Neural crest cell (in vitro differentiated cells): ENCODE results near the gene KRT6B. TPM values are rescaled to one million over a fixed set of nuclear protein-coding genes. Genes with fewer than 3 reads are reported as not detected.

Source experiments
- DNase-seq: peaks from one replicate; pipeline ENCODE4 v3.0.0; 2021; ENCODE audit warnings: low read depth, mixed read lengths, low spot score
- H3K27ac Mint-ChIP-seq: one replicate; pipeline ENCODE4 v1.8.0; 2021; ENCODE audit warnings: mild to moderate bottlenecking, mixed read lengths; ENCODE audit not compliant: unreplicated experiment
- H3K27me3 Mint-ChIP-seq: 2 replicates; pipeline ENCODE4 v1.8.0; 2021; ENCODE audit warnings: low read depth, mild to moderate bottlenecking, mixed read lengths
- H3K36me3 Mint-ChIP-seq: 2 replicates; pipeline ENCODE4 v1.8.0; 2021; ENCODE audit warnings: low read depth, mild to moderate bottlenecking, mixed read lengths
- H3K4me1 Mint-ChIP-seq: 2 replicates; pipeline ENCODE4 v1.8.0; 2021; ENCODE audit warnings: mixed read lengths
- H3K4me3 Mint-ChIP-seq: one replicate; pipeline ENCODE4 v1.8.0; 2021; ENCODE audit warnings: mild to moderate bottlenecking, mixed read lengths
- H3K9me3 Mint-ChIP-seq: 2 replicates; pipeline ENCODE4 v1.8.0; 2021; ENCODE audit warnings: mixed read lengths
- total RNA-seq: library from RNA; stranded (reverse); gene quantifications from 2 replicates; pipeline ENCODE4 v1.2.1, GENCODE V29; 2021
- TF ChIP-seq, protein P1 (sequence below): fragments of 200-600 bp; sonication (generic); conservative IDR thresholded peaks from 2 replicates; pipeline ENCODE4 v1.5.0; 2021; ENCODE audit warnings: antibody characterized with exemption, mild to moderate bottlenecking

KRT6B gene
- total RNA-seq, 1 donor from 2014 or later, result not detected

DNA sequence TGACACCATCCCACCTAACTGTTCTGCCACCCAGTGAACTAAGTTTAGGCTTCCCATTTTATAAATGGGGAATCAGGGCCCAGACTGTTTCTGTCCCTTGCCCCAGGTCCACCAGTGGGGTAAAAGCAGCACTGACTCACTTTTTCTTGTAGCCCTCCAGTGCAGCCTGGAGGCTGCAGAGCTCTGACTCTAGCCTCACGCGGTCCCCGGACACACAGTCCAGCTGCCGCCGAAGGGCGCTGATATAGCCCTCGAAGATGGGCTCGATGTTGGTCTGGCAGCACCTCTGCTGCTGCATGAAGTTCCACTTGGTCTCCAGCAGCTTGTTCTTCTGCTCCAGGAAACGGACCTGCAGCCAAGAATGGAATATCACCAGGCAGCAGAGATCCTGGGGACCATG is 48.4 kb downstream of the KRT6B start:
- TF ChIP-seq, protein P1, sequence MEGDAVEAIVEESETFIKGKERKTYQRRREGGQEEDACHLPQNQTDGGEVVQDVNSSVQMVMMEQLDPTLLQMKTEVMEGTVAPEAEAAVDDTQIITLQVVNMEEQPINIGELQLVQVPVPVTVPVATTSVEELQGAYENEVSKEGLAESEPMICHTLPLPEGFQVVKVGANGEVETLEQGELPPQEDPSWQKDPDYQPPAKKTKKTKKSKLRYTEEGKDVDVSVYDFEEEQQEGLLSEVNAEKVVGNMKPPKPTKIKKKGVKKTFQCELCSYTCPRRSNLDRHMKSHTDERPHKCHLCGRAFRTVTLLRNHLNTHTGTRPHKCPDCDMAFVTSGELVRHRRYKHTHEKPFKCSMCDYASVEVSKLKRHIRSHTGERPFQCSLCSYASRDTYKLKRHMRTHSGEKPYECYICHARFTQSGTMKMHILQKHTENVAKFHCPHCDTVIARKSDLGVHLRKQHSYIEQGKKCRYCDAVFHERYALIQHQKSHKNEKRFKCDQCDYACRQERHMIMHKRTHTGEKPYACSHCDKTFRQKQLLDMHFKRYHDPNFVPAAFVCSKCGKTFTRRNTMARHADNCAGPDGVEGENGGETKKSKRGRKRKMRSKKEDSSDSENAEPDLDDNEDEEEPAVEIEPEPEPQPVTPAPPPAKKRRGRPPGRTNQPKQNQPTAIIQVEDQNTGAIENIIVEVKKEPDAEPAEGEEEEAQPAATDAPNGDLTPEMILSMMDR, result no peak
- Mint-ChIP-seq H3K27me3 (peaks cover 6% of the 10 kb centered on the region), H3K4me3 (no peak overlapping the region), H3K4me1 (no peaks in the 10 kb centered on the region), H3K36me3 (no peaks in the 10 kb centered on the region), H3K9me3 (no peaks in the 10 kb centered on the region), H3K27ac (no peak overlapping the region)
- DNase-seq, result no peak

DNA sequence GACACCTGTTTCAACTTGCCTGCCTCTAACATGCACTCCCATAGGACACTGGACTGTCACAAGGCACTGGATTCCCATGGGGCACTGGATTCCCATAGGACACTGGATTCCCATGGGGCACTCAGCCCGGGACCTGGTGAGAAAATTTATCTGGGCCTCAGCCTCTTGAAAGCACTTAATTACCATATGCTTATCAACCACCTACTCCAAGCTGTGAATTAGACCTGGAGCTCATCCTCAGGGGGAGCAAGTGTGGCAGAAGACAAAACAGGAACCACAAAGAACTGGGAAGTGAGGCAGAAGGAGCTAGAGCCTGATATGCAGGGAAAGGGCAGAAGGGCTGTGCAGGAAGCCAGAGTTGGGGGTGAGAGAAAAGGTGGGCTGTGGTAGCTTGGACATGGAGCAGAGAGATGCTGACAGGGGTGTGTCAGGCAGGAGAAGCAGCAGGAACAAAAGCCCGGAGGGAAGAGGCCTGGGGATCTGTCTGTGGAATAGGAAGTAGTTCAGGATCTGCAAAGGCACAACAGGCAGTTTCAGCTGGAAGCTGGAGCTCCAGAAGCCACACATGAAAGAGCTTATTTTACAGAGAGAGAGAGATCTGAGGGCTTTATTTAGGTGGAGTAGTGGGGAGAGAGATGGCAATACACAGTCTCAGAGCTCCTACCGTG is 48.9 kb downstream of the KRT6B start:
- H3K27ac Mint-ChIP-seq, result no peak overlapping the region
- H3K36me3 Mint-ChIP-seq, result no peaks in the 10 kb centered on the region
- peaks cover 4% of the 10 kb centered on the region for H3K27me3 Mint-ChIP-seq
- no peak for DNase-seq
- no peaks in the 10 kb centered on the region for H3K9me3 Mint-ChIP-seq
- H3K4me3 Mint-ChIP-seq, result no peak overlapping the region
- TF ChIP-seq, protein P1, result no peak
- no peaks in the 10 kb centered on the region for H3K4me1 Mint-ChIP-seq

DNA sequence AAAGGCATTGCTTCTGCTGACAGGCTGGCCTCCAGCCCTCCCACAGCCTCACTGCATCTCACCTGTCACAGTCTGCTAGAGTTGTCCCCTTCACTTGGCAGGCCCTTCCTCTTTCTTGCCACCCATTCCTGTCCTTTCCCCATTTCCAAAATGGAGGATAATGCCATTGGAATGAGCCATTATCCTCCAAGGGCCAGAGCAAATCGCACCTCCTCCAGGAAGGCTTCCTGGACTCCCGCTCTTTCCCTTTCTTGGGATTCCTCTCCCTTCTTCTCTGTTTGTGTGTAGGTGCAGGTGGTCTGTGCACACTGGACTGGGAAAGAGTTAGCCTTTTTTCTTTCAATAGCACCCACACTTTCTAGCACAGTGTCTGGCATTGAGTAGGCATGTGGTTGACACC is 49.6 kb downstream of the KRT6B start:
- peaks cover 4% of the 10 kb centered on the region for H3K27me3 Mint-ChIP-seq
- no peak overlapping the region for H3K27ac Mint-ChIP-seq
- no peaks in the 10 kb centered on the region for H3K36me3 Mint-ChIP-seq
- TF ChIP-seq, protein P1, result no peak
- H3K9me3 Mint-ChIP-seq, result no peaks in the 10 kb centered on the region
- DNase-seq, result no peak
- no peaks in the 10 kb centered on the region for H3K4me1 Mint-ChIP-seq
- H3K4me3 Mint-ChIP-seq, result no peak overlapping the region

DNA sequence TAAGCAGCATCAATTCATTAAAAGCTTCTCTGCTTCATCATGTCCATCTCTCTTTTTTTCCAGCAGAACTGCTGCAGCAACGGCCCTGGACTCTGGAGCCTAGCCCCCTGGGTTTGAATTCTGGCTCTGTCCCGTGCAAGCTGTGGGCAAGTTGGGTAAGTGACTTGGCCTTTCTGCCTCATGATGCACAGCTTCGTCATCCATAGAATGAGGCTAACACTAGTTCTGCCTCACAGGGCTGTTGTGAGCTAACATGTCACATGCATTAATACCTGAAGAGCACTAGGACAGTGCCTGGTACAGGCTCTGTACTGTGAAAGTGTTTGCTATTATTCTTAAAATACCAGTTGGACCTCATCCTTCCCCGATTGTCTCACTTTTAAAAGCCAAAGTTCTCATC is 50.0 kb downstream of the KRT6B start:
- no peak overlapping the region for H3K27ac Mint-ChIP-seq
- no peaks in the 10 kb centered on the region for H3K9me3 Mint-ChIP-seq
- DNase-seq, result no peak
- no peak overlapping the region for H3K4me3 Mint-ChIP-seq
- TF ChIP-seq, protein P1, result no peak
- H3K4me1 Mint-ChIP-seq, result no peaks in the 10 kb centered on the region
- H3K36me3 Mint-ChIP-seq, result no peaks in the 10 kb centered on the region
- H3K27me3 Mint-ChIP-seq, result peaks cover 8% of the 10 kb centered on the region

DNA sequence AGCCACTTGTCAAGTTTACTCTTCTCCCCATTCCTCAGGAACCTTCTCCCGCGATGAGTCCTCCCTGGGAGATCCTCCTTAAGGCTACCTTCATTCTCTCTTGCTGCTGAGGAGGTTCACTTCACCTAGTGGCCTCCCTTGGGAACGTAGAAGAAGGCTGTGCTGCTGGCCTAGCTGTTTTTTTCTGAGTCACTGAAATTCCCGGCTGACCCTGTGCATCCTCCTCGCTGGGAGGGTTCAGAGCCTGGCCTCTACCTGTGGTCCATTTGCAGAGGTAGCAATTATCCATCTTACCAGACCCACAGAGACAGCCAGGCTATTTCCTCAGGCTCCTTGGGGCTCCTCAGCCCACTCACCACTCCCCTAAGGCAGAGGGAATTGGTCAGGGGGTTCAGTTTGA is 50.4 kb downstream of the KRT6B start:
- no peak overlapping the region for H3K27ac Mint-ChIP-seq
- H3K27me3 Mint-ChIP-seq, result peaks cover 10% of the 10 kb centered on the region
- H3K4me3 Mint-ChIP-seq, result no peak overlapping the region
- TF ChIP-seq, protein P1, result no peak
- no peaks in the 10 kb centered on the region for H3K9me3 Mint-ChIP-seq
- H3K36me3 Mint-ChIP-seq, result no peaks in the 10 kb centered on the region
- DNase-seq, result no peak
- H3K4me1 Mint-ChIP-seq, result no peaks in the 10 kb centered on the region
